NCI-H226 (cell line): ENCODE data around the gene SMARCC2.
A peak's percentile ranks its signal among the peaks of the same experiment; 100 is the strongest.

ENCODE experiments used
- DNase-seq: peaks from one replicate; pipeline ENCODE4 v3.0.0-alpha.2; 2015

SMARCC2 gene

GRCh38 chr12:56189099-56189917 lies at the start of gene SMARCC2:
TSS of gene SMARCC2 (minus strand) at chr12:56189483. CDS start at chr12:56189461, 22 bp downstream.
- peak; percentile 82 for DNase-seq

DNA sequence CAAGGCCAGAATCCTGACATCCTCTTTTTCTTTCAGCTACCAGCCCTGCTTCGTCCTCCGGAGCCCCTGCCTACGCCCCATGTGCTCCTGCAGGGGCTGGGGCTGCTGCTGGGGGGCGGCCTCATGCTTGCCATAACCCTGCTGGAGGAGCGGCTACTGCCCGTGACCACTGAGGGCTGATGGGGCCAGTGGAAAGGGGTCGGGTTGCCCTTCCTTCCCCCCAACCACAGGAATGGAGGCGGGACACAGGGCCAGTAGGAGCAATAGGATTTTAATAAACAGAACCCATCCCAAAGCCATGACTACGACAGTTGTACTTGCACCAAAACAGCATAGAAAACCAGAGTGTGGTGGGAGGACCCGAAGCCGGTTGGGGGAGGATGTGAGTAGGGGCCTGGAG lies 48.3 kb upstream of the SMARCC2 start:
- DNase-seq: no peak

DNA sequence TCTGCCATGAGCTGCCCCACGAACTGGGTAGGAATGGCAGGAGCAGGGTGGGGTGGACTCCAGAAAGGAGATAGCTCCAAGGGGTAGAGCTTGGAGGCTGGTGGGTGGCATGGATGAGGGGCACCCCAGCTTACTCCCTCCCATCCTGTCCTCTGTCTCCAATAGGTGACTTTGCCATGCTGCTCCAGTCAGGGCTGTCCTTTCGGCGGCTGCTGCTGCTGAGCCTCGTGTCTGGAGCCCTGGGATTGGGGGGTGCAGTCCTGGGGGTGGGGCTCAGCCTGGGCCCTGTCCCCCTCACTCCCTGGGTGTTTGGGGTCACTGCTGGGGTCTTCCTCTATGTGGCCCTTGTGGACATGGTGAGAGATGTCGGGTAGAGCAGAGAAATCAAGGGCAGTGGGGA lies 47.7 kb upstream of the SMARCC2 start:
- DNase-seq: no peak

DNA sequence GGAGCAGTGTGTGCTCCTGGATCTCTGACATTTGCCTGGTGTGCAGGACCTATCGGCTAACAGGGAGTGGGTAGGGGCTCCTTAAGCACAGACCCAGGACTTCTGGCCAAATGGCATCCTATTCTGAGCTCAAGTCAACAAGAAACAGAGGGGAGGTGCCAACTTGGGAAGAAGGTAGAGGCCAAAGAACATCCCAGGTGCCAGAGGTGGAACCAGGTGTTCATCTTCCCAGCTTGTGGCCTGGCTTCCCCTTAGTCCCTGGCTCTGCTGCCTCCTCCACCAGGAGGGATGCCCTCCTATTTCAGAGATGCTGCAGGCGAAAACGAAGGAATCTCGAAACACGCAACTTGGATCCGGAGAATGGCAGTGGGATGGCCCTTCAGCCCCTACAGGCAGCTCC lies 46.8 kb upstream of the SMARCC2 start:
- no peak for DNase-seq

DNA sequence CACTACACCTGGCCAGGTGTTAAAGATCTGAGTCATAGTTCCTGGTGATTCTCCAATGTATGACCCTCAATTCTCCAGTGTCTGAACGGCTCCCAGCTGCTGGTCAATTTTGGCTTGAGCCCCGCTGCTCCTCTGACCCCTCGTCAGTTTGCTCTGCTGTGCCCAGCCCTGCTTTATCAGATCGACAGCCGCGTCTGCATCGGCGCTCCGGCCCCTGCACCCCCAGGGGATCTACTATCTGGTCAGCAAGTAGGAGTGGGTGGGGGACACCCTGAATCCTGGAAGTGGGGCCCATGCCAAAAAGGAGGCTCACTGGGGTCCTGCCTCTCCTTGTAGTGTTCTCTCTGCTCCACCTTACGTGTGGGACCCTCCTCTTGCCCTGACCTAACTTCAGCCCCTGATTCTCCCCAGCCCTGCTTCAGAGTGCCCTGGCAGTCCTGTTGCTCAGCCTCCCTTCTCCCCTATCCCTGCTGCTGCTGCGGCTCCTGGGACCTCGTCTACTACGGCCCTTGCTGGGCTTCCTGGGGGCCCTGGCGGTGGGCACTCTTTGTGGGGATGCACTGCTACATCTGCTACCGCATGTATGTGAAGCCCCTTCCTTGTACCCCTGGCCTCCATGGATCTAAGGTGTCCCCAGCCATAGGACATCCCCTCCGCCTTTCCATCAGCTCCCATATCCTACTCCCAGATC lies 45.6 kb upstream of the SMARCC2 start:
- no peak for DNase-seq

DNA sequence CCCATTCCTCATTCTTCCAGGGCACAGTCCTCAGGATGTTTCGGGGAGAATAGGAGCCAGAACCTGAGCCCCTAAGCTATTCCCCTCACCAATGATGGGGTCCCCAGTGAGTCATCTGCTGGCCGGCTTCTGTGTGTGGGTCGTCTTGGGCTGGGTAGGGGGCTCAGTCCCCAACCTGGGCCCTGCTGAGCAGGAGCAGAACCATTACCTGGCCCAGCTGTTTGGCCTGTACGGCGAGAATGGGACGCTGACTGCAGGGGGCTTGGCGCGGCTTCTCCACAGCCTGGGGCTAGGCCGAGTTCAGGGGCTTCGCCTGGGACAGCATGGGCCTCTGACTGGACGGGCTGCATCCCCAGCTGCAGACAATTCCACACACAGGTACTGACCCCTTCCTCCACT lies 41.9 kb upstream of the SMARCC2 start:
- no peak for DNase-seq

- DNase-seq: no peak
Measured at GRCh38 chr12:56230432-56231183, 41.3 kb upstream of the SMARCC2 start.

- DNase-seq: no peak
Measured at GRCh38 chr12:56229916-56230431, 40.7 kb upstream of the SMARCC2 start, which contains the start of gene SLC39A5. TSS of gene SLC39A5 (plus strand) at chr12:56230051. CDS start at chr12:56231275, 1,224 bp downstream.

GRCh38 chr12:56229082-56229481 lies 39.8 kb upstream of the SMARCC2 start:
- DNase-seq: no peak

GRCh38 chr12:56224954-56225353 lies 35.7 kb upstream of the SMARCC2 start:
- no peak for DNase-seq

DNA sequence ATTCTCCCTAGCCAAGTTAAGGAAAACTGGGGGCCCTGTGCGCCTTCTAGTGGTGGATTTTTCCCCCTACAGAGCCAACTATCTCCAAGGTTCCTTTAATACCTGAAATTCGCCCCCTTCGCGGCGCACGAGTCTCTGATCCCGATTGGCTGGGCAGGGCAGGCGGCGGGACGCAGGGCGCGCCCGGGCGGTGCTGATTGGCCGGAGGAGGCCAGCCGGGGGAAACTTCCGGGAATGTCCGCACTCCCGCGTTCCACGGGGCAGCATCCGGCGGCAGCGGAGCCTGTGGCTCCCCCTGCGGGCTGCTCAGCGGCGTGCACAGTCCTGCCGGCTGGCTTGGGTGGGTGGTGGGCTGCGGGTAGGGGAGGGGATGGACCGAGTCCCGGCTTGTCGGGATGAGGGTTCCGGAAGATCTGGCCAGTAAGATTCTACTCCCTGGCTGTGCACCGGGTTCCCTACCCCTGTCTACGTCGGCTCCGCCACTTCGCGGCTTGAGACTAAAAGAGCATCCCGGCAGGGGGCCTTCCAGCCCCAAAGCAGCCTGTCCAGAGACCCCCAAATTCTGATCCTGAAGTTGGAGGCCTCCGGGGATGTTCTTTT lies 34.9 kb upstream of the SMARCC2 start, which contains the start of gene NABP2:
Gene NABP2, plus strand, starts transcription at position 241 of the 600 bp plus-strand sequence. CDS start 515 bp downstream, outside the sequence.
- DNase-seq: peak; percentile 99

DNA sequence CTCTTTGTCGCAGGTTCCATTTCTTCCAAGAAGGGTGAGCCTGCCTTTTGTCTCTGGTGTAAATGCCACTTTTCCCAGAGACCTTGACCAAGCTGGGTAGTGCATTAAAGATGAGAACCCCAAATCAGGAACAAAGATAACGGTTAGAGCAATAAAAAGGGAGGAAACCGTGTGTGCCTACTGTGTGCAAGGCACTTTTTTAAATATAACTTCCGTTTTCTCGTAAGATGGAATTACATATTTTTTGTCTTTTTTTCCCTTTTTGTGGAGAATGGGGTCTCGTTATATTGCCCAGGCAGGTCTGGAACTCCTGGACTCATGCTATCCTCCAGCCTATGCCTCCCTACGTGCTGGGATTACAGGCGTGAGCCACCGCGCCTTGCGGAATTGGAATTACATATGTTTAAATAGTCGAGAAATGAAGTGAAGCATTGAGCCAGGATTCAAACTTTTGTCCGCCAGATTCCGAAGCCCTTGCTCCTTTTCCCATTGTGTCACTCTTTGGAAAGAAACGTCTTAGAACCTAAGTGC lies 34.4 kb upstream of the SMARCC2 start:
- DNase-seq: no peak

GRCh38 chr12:56222531-56222895 lies 33.2 kb upstream of the SMARCC2 start:
- DNase-seq: no peak

- peak; percentile 99 for DNase-seq
Measured at GRCh38 chr12:56221757-56222530, 32.7 kb upstream of the SMARCC2 start, which contains the start of gene RNF41. TSS of gene RNF41 (minus strand) at chr12:56221922. CDS start at chr12:56214047, 7,875 bp downstream.

GRCh38 chr12:56221232-56221756 lies 32.0 kb upstream of the SMARCC2 start:
- DNase-seq: peak; percentile 61

DNA sequence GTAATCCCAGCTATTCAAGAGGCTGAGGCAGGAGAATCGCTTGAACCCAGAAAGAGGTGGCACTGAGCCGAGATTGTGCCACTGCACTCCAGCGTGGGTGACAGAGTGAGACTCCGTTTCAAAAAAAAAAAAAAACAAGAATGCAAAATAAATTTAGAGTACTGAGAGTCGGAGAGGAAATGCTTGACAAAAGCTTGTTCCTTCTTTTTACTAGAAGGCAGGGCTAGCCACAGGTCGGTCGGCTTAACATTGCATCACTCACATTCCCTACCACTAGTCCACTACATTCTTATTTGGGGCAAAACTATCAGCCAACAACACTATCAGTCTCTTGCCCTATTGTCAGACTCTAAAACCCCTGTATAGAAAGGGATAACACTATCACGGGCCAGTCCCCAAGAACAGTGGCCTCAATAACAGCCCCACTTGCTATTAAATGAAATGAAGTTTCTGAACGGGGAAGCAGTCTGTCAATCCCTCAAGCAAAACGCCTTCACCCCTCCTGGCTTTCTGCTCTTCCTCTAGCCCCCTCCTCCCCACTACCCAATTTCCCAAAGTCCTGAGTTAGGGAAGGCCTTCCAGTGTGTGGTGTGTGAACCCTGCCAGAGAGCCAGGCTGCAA lies 31.4 kb upstream of the SMARCC2 start:
- DNase-seq: peak; percentile 36

DNA sequence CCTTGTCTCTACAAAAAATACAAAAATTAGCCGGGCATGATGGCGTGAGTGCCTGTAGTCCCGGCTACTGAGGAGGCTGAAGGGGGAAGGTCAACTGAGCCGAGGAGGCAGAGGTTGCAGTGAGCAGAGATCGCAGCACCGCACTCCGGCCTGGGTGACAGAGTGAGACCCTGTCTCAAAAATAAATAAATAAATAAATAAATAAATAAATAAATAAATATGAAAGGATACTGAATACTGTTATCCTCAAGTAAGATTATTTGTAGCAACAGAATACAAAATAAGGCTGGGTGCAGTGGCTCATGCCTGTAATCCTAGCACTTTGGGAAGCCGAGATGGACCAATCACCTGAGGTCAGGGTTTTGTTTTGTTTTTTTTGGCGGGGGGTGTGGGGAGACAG lies 30.6 kb upstream of the SMARCC2 start:
- no peak for DNase-seq

DNA sequence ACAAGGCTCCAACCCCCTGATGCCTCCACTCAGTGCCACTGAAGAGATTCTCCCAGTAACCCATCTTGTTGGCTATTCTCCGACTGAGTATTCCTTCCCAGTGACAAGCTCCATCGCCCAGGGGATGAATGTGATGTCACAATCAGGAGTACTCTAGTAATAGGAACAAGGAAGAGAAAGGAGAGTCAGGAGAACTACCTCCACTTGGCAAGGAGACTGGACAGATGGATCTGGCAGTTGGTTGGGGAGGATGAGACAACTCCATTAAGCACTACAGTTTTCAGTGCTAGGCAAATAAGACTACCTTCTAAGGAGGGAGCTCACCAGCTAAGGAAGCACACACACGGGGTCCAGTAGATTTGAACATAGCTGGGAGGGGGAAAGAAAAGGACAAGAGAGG lies 27.2 kb upstream of the SMARCC2 start:
- DNase-seq: no peak

GRCh38 chr12:56213878-56214277 lies 24.6 kb upstream of the SMARCC2 start:
- no peak for DNase-seq

DNA sequence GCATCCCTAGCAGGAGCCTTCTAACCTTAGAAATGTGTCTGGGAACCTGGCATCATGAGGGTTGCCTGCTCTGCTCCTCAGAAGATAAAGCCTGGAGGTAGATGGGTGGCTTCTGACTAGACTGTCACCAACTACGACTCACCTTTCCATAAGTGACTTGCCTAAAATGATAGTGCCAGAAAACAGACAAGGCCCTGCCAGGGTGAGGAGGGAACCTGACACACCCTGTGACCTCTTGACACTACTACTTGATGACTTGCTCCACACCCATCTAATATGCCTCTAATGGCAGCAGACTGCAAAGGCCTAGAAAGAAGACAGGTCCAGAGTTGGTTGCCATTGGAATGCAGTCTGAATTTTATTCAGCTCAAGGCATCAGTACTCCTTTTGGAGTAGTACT lies 23.1 kb upstream of the SMARCC2 start:
- DNase-seq: no peak

DNA sequence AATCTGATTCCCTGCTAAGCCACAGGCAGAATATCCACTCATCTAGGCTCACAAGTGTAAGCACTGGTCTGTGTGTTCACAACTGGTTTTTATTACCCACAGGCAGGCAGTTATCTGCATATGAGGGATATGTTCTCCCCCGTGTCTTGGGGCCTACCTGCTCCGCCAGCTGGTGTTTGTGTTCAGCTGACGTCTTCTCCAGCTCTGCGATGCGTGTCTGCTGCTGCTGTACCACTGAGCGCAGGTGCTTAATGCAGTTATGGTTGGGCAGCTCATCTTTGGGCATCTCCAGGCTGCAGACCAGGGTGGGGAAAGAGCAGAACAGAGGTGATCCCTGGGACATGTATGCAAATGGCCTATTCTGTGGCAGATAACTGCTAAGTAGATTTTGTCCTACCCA lies 18.7 kb upstream of the SMARCC2 start:
- no peak for DNase-seq
